Endometrial microvascular endothelial cells (primary cell): ENCODE data around the gene RALB. TPM values are rescaled to one million over a fixed set of nuclear protein-coding genes. Genes with fewer than 3 reads are reported as not detected.

Experiments
- in situ Hi-C: cut with HindIII; loops from 2 replicates; pipeline ENCODE4 v1.10.0; 2017; ENCODE audit warnings: low sequenced_read_pairs, low pct_unique_long_range_greater_than_20kb; ENCODE audit errors: inconsistent ontology term
- total RNA-seq: library from RNA; depleted of rRNA; stranded (reverse); fragments of >200 nt; gene quantifications from one replicate; pipeline ENCODE4 v1.2.3, GENCODE V29; 2015; ENCODE audit errors: inconsistent ontology term

The RALB gene
- total RNA-seq, 1 donor from 2014 or later, result 97.3 TPM

DNA sequence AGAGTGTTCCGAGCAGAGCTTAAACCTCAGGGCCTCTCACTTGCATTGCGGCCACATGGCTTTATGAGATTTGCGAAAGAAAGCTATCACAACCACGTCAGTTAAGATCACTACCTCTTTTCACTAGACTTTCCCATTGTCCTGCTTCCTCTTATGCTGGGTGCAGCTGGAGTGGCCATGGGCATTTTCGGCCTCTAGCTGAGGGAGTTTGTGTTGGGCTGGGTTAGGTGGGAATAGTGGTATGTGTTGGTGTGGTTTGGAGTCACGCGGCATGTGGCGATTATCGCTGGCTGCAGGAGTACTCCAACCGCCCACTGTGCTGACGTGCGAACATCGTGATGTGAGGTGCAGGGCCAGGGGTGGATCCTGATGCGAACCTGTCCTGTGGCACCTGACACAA lies 27.1 kb downstream of the RALB start:
- in situ Hi-C loops, result no loop called here

DNA sequence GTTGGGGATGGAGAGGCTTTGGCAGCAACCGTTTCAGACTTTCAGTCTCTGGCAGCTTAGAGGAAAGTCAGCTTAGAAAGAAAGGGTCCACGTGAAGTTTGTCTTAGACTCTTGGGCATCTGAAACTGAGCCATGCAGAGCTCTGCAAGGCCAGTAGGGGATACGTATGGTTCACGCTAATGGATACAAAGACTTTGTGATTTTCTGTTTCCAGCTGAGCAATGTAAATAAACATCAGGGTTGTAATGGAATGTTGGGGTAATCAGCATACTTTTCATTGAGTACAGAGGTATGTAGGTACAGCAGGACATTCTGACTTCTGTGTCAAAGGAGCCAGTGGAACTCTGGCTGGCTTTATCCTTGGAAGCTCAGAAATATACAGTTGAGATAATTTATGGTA lies 31.0 kb downstream of the RALB start:
- in situ Hi-C loops, result no loop called here

DNA sequence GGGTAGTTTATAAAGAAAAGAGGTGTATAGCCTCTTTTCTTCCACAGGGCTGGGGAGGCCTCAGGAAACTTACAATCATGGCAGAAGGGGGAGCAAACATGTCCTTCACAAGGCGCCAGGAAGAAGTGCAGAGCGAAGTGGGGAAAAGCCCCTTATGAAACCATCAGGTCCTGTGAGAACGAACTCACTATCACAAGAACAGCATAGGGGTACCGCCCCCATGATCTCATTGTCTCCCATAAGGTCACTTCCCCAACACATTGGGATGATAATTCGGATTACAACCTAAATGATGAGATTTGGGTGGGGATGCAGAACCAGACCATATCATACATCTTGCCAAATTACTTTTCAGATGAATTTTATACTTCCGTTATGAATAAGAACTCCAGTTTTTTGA lies 32.4 kb downstream of the RALB start:
- in situ Hi-C loops, result no loop called here

DNA sequence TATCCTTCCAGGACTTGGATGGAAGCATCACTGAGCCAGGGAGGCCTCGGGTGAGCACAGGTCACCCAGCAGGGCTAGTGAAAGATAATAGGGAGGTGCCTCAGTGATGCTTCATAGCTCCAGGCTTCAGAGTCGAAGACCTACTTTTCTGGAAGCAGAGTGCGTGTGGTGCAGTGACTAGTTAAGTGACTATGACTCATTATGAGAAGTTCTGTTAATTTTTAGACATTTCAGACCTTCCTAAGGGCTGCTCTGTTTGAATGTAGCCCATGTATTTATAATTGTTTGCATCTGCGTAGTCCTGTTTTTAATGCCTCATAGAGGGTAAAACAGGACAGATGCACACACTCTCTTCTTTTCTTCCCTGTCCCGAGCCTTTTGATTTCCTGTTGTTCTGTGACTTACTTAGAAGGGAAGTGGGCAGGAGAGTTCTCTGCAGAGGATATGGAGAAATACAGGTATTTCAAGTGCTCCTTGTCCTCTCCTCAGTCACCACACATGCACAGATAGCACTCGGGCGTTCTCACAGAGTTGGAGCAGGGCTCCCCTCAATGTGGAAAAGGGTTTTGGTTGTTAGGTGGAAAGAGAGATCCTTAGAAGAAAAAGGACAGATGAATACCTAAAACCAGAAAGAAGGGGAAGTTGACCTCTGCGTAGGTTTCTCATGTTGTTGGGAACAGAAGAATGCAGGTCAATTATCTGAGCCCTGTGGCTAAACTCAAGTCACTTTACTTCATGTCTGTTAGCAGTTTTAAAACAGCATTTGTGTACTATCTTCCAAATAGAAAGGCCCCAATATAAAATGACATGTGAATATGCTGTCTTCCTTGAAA lies 34.7 kb downstream of the RALB start:
- in situ Hi-C loops, result no loop called here

DNA sequence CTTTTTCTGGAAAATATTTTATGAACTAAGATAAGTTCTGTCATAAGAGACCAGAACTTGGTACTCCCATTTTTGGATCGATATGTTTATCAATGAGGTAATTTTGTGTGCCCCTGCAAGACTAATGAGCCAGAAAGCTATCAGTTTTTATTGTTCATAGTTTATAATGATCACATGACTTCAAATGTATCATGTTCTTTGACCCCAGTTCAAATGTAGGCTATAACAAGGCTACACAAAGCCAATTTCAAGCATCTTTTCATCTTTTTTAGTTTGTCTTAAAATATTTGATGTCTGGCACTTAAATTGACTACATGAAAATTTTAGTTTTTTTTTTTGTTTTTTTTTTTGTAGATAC lies 35.3 kb downstream of the RALB start:
- in situ Hi-C loops, result no loop called here

DNA sequence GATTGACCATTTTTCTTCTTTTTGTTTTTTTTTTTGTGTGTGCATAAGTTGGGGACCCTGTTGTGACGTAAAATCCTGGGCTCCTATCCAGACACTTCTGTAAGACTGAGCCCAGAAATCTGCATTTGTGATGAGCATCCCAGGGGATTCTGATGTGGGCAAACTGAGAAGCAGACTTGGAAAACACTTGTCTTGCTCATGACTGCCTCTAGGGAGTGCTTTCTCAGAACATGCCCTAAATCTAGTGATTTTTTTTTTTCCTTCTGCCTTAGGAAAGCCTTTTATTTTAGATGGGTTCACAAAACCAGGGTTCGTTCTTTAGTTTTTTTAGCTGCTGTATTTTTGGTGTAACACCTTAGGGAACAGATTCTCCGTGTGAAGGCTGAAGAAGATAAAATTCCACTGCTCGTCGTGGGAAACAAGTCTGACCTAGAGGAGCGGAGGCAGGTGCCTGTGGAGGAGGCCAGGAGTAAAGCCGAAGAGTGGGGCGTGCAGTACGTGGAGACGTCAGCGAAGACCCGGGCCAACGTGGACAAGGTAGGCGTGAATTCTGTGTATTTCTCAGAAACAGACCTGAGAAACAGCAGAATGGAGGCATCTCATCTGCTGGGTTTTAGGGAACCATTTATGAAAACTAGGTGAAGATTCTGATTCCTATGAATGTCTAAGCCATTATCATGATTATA lies 36.7 kb downstream of the RALB start:
- in situ Hi-C loops, result no loop called here

DNA sequence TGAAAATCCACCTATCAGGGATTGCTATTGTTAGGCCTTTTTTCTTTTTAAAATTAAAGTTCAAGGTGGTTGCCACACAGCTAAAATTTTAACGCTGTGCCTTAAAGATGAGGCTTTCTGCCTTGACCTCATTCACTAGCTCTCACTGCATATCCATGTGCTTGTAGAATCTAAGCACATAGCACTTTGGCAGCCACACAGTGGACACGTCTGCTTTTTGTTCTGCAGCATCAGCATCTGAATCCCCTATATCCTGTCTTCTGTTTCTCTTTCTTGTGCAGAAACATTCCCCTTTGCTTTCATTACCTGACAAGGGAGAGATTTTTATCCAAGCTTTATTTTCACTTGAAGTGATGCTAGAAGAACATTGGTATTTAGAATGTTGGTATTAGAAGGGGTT lies 38.1 kb downstream of the RALB start:
- in situ Hi-C loops, result no loop called here

DNA sequence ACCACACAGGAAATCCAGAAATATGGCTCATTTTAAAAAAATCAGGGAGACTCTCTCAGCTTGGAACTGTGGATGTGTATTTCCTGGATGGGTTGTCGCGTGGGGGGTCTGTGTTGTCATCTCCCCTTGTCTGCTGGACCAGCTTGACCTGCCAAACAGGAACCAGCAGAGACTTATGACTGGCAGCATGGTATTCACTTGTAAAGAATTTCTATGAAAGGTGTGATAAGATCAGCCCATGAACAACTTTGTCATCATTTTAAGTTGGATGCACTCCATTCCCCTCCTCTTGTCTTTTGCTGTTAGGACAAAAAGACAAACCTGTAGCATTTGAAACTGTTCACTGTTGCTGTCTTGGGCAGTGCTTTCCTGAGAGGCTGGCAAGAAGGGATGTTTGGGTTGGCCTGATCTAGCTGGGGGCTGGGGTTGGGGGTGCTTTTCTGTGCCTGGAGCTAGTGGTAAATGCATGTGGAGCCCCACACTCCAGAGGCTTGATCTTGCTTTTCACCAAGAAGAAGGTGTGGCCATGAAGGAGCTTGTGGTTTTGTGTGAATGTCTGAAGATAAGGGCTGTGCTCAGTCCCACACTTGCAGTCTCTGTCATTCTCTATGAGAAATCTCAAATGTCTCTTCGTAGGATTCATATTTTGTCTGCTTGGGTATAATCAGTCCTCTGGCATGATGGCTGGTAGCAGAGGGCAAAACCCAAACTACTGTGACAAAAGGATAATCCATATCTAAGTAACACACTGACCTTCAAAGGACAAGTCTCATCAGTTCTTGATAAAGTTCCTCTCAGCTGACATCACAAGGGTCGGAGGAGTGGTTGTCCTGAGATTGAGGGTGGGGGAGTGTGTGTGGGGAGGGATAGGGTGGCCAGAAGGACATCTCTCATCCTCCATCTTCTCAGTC lies 39.0 kb downstream of the RALB start:
- in situ Hi-C loops, result no loop called here

DNA sequence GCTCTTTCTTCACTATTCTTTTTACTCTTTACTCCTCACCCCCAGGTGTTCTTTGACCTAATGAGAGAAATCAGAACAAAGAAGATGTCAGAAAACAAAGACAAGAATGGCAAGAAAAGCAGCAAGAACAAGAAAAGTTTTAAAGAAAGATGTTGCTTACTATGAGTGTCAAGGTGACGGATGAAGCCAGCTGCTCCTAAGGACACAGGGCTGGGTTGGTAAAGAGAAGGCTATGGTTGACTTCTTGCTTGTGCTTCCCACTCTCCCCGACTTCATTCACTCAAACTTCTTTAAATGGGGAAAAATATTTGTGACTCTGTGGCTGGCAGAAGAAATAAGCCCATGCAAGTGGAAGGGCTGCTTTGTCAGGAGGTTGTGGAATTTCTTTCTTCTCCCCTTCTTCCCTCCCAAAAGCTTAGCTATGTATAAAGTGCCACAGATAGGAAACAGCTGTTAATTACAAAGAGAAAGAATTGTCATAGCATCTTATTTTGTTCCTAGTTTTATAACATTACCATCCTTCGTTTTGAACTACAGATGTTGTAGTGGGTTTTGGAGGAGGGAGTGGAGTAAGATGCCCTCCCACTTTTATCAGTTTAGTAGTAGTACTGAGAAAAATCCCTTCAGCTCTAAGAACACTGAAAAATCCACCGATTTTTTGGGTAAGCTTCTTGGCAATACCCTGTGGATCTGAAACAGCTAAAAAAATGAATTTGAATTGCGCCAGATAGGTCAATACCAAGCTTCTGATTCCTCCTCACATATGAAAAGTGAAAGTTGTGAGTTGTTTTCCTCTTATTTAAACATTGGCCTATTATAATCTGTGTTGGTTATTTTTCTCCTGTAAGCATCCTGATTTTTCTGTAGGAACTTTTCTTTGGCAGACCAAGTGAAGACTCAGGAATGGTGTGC lies 40.7 kb downstream of the RALB start:
- in situ Hi-C loops, result no loop called here

DNA sequence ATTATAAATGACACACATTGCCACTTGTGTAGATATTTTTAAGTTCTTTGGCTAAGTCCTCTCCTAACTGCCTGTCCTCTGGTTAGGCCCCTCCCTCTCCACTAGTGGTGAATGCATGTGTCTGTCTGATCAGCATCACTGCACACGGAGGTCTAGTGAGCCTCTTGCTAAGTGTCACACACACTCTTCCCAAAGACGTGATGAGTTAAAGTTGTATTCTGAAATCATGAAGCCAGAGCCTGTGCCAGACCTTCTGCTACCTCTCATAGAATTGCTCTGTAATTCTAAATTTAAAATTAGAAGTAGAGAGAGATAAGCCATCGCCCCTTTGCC lies 41.3 kb downstream of the RALB start:
- in situ Hi-C loops, result no loop called here

DNA sequence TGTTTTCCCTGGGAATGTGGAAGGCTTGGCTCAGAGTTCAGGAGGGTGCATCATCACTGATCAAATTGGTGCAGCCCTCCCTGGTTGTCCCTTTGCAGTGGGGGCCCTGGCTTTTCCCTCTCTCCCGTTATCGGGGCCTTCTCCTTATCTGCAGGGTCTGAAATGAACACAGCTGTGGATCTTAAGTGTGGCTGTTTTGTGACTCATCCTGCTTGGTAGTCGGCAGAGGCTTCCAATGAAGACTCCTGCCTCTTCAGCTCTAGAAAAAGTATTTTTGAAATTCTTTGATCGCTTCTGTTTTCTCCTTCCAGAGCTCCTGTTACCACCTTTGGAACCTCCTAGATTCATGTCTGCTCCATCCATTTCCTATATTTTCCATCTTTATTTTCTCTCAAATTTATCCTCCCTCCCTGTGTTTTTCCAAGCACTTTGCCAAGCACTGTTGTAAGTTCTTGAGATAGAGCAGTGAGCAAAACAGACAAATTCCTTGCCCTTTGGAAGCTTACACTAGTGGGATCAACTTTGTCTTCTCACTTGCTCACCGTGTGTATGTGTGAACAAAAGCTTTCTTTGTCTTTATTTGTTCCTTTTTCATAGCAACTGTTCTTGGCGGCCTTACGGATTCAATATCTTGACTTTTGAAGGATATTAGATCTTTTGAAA lies 45.7 kb downstream of the RALB start:
- in situ Hi-C loops, result no loop called here

DNA sequence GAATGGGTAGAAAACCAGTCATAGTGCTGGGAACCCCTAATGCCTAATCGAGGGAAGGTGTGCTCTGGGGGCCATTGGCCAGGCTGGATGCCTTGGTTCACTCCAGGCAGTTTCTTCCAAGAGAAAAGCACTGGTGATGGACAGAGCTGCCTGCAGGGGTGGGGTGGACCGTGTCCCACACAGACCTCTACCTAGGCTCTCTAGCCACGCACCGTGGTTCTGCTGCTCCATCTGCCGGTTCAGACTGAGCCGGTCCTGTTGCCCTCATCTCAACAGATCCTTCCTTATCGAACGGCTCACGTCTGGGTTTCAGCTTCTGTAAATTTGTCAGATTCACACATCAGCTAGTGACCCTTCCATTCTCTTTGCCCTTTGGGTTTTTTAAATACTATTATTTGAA lies 46.4 kb downstream of the RALB start:
- in situ Hi-C loops, result no loop called here

DNA sequence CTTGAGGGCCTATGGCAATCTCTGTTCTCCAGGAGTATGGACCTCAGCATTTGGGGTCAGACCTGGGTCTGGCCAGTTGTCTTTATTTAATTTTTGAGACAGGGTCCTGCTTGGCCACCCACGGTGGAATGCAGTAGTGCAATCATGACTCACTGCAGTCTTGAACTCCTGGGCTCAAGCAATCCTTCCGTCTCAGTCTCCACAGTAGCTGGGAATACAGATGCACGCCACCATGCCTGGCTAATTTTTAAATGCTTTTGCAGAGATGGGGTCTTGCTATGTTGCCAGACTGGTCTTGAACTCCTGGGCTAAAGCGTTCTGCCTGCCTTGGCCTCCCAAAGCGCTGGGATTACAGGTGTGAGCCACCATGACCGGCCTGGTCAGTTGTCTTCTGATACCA lies 46.9 kb downstream of the RALB start:
- in situ Hi-C loops, result no loop called here

DNA sequence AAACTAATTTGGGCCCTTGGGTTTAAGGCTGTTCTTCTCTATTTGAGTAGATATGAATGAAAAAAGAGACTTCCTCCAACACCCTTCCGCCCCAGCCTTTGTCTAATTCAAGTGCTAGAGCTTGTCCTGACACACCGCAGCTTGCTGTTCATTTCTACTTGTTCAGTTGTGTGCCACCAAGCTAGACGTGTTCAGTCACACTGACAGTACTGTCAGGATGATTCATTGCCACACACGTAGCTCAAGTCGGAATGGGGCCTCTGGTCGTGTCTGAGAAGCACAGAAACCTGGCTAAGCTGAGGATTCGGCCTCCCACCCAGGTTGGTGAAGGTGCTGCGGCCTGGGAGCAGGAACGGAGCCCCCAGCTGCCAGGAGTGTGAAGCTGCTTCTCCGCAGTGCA lies 47.7 kb downstream of the RALB start:
- in situ Hi-C loops, result no loop called here

DNA sequence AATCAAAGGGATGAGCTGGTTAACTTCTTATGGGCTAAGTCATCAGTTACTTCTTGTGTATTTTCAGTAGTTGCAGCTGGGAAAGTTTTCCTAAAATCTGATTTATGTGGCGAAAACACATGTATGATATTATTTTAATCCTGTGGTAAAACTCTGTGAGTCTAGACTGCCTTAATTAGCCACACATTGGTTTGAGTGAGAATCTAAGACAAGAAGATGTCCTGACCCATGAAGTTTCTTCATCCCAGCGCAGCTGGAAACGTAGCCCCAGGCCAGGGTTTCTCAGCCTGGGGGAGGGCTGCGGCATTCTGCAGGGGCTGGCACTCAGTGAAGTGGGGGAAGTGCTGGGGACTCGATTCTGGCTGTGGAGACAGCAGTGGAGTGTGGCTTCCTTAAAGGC lies 48.6 kb downstream of the RALB start:
- in situ Hi-C loops, result no loop called here

DNA sequence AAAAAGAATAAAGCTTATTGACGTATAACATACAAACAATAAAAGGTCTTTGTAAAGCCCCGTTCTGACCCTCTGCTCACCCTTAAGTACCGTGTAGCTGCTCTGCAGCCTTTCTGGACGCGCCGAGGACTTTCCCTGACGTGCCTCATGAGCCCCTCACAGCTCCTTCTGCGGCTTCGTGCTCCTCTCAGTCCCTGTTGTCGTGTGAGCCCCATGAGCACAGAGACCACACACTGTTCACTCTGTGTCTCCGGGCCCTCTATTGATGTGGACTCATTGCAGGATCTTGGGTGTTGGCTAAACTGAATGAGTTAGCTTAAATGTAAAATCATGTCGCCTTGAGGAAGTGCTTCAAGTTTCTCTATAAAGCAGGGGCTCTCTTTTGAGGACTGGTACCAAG lies 49.6 kb downstream of the RALB start:
- in situ Hi-C loops, result no loop called here

DNA sequence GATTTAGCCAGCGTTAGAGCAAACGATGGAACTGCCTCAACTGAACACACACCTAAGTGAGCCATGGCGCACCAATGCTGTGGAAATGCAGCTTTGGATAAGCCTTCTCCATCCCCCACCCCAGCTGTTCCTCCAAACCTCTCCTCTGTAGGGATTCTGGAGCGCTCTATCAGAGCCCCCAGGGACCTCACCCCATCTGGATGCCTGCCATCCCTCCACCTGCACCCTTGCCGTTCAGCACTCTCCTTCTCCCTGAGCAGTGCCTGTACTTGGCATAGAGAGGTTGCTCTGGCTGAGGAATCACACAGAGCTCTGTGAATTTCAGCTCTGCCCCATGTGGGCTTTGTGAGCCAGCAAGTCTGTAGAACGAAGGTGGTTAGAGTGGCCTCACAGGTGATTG lies 50.5 kb downstream of the RALB start:
- in situ Hi-C loops, result no loop called here

DNA sequence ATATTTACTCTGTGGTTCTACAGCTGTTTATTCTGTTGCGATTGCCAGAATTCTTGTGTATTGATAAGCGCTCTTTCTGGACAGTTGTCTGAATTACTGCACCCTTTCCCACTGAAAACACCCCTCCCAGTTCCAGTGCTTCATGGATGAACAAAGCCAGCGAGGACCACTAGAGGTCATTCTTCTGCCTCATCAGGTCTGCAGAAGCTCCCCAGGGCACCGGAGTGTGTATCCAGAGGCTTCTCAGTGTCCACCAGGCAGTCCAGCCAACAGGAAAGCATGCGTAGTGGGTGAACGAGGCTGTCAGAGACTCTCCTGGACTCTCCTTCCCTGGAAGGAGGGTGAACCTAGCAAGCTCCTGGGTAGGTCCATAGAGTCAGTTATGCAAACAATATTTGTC lies 52.6 kb downstream of the RALB start:
- in situ Hi-C loops, result no loop called here
